Activated T-helper 2 cell treated with anti-CD3 and anti-CD28 coated beads, Interferon-gamma antibody, Interleukin-2, Interleukin-4, amounts not matched to agents 10 μg/mL and 5 μg/mL and 100 μg/mL, durations not matched to agents 14 hours and 24 hours and 36 hours (primary cell): Measurements from ENCODE around the gene PHAX. TPM values are rescaled to one million over a fixed set of nuclear protein-coding genes. Genes with fewer than 3 reads are reported as not detected.
"Not testable (repeated sequence)": the region's sequence is repeated elsewhere in the genome, so short reads cannot be mapped to it uniquely, and the experiment has no call there.

Experiments
- DNase-seq: peaks from one replicate; pipeline ENCODE4 v3.0.0; 2021; ENCODE audit warnings: low spot score
- H3K27ac Mint-ChIP-seq: one replicate; pipeline ENCODE4 v1.8.0; 2021; ENCODE audit warnings: mixed read lengths
- H3K27me3 Mint-ChIP-seq: one replicate; pipeline ENCODE4 v1.8.0; 2021; ENCODE audit warnings: low read depth, mixed read lengths
- H3K36me3 Mint-ChIP-seq: one replicate; pipeline ENCODE4 v1.8.0; 2021; ENCODE audit warnings: low read depth, mixed read lengths
- H3K4me1 Mint-ChIP-seq: one replicate; pipeline ENCODE4 v1.8.0; 2021; ENCODE audit warnings: low read depth, mixed read lengths
- H3K4me3 Mint-ChIP-seq: one replicate; pipeline ENCODE4 v1.8.0; 2021; ENCODE audit warnings: low read depth, mild to moderate bottlenecking, moderate library complexity, mixed read lengths
- H3K9me3 Mint-ChIP-seq: one replicate; pipeline ENCODE4 v1.8.0; 2021; ENCODE audit warnings: mixed read lengths
- intact Hi-C: fragments of 100-400 bp; cut with micrococcal nuclease; formaldehyde crosslinking; loops from one replicate; pipeline ENCODE4 v1.15.1; 2023
- total RNA-seq: library from RNA; stranded (reverse); gene quantifications from 2 replicates; pipeline ENCODE4 v1.2.3, GENCODE V29; 2022

Gene PHAX
- total RNA-seq, 1 donor from 2014 or later, result 45.3 TPM

- no peaks in the 10 kb centered on the region for H3K9me3 Mint-ChIP-seq
- no peak overlapping the region for H3K27ac Mint-ChIP-seq
- H3K4me1 Mint-ChIP-seq, result peaks cover 5% of the 10 kb centered on the region
- intact Hi-C loops, result no loop called here
- H3K27me3 Mint-ChIP-seq, result no peaks in the 10 kb centered on the region
- no peak overlapping the region for H3K4me3 Mint-ChIP-seq
- peaks cover 51% of the 10 kb centered on the region for H3K36me3 Mint-ChIP-seq
- no peak for DNase-seq
Observed at GRCh38 chr5:126615286-126615685, 14.5 kb downstream of the PHAX start.

- intact Hi-C loops, H3K4me1 Mint-ChIP-seq, H3K27me3 Mint-ChIP-seq, H3K27ac Mint-ChIP-seq, H3K9me3 Mint-ChIP-seq, H3K4me3 Mint-ChIP-seq, DNase-seq: not testable (repeated sequence)
- peaks cover 39% of the 10 kb centered on the region for H3K36me3 Mint-ChIP-seq
Observed at GRCh38 chr5:126617603-126618002, 16.9 kb downstream of the PHAX start.

DNA sequence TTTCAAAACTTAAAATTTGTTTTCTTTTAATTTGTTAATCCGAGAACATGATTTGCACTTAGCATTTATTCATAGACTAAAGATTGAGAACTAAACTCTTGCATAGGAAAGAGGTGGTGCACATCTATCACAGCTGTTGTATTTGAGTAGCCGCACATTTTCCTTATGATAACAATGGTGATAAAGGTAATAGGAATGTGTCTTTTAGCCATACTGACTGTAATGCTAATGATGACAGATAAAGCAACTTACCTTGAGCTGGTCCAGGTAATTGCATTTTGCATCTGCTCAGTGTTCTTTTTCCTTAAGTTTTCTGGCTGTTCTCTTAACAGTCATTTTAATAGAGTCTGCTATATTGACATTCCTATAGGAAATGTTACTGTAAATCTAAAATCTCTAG lies 19.0 kb downstream of the PHAX start:
- Mint-ChIP-seq H3K4me1 (peaks cover 9% of the 10 kb centered on the region), H3K4me3 (no peak overlapping the region), H3K27me3 (no peaks in the 10 kb centered on the region), H3K9me3 (no peaks in the 10 kb centered on the region), H3K27ac (no peak overlapping the region), H3K36me3 (peaks cover 45% of the 10 kb centered on the region)
- intact Hi-C loops, result no loop called here
- no peak for DNase-seq

DNA sequence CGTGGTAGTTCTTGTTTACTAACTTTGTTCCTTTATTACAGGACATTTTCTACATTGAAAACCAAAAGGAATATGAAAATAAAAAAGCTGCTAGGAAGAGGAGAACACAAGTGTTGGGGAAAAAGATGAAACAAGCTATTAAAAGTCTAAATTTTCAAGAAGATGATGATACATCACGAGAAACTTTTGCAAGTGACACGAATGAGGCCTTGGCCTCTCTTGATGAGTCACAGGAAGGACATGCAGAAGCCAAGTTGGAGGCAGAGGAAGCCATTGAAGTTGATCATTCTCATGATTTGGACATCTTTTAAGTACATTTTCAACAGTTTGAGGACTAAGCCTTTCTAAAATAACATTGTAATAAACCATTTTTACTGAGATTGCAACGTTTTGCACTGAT lies 23.8 kb downstream of the PHAX start:
- Mint-ChIP-seq H3K27ac (peak overlapping the region; percentile 75), H3K27me3 (no peaks in the 10 kb centered on the region), H3K9me3 (no peaks in the 10 kb centered on the region), H3K36me3 (peaks cover 40% of the 10 kb centered on the region), H3K4me3 (no peak overlapping the region), H3K4me1 (peaks cover 7% of the 10 kb centered on the region)
- DNase-seq, result no peak
- intact Hi-C loops, result no loop called here

GRCh38 chr5:126628102-126628501 lies 27.4 kb downstream of the PHAX start:
- H3K4me3 Mint-ChIP-seq, result no peak overlapping the region

DNA sequence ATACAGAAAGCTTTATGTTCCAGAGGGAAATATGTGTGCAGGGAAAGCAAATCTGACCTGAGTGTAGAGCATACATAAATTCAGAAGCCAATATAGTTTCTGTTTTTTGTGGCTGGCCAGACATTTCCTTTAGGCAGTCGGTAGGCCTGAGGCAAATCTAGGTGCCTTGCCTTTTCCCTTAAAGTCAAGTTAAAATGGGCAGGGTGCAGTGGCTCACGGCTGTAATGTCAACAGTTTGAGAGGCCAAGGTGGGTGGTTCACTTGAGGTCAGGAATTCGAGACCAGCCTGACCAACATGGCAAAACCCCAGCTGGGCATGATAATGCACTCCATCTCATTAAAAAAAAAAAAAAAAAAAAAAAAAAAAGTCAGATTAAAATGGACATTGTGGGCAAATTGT lies 31.2 kb downstream of the PHAX start:
- Mint-ChIP-seq H3K9me3 (no peaks in the 10 kb centered on the region), H3K4me1 (no peaks in the 10 kb centered on the region), H3K36me3 (no peaks in the 10 kb centered on the region), H3K27me3 (peaks cover 2% of the 10 kb centered on the region), H3K4me3 (no peak overlapping the region), H3K27ac (no peak overlapping the region)
- DNase-seq, result no peak
- intact Hi-C loops, result no loop called here

More at GRCh38 chr5:126628102-126628501, 27.4 kb downstream of the PHAX start:
- H3K27ac Mint-ChIP-seq, result no peak overlapping the region
- intact Hi-C loops, result no loop called here
- peaks cover 7% of the 10 kb centered on the region for H3K4me1 Mint-ChIP-seq
- DNase-seq, result no peak
- H3K36me3 Mint-ChIP-seq, result peaks cover 26% of the 10 kb centered on the region
- H3K27me3 Mint-ChIP-seq, result no peaks in the 10 kb centered on the region
- no peaks in the 10 kb centered on the region for H3K9me3 Mint-ChIP-seq

- H3K9me3 Mint-ChIP-seq, result no peaks in the 10 kb centered on the region
- H3K4me1 Mint-ChIP-seq, result no peaks in the 10 kb centered on the region
- H3K27me3 Mint-ChIP-seq, result peaks cover 2% of the 10 kb centered on the region
- H3K27ac Mint-ChIP-seq, result no peak overlapping the region
- no peaks in the 10 kb centered on the region for H3K36me3 Mint-ChIP-seq
- DNase-seq, result no peak
- no peak overlapping the region for H3K4me3 Mint-ChIP-seq
- intact Hi-C loops, result no loop called here
Observed at GRCh38 chr5:126633552-126633951, 32.8 kb downstream of the PHAX start.

- intact Hi-C loops, result no loop called here
- Mint-ChIP-seq H3K36me3 (no peaks in the 10 kb centered on the region), H3K4me1 (no peaks in the 10 kb centered on the region), H3K9me3 (no peaks in the 10 kb centered on the region), H3K4me3 (no peak overlapping the region), H3K27ac (no peak overlapping the region), H3K27me3 (peaks cover 2% of the 10 kb centered on the region)
- DNase-seq, result no peak
Observed at GRCh38 chr5:126635585-126635984, 34.8 kb downstream of the PHAX start.

DNA sequence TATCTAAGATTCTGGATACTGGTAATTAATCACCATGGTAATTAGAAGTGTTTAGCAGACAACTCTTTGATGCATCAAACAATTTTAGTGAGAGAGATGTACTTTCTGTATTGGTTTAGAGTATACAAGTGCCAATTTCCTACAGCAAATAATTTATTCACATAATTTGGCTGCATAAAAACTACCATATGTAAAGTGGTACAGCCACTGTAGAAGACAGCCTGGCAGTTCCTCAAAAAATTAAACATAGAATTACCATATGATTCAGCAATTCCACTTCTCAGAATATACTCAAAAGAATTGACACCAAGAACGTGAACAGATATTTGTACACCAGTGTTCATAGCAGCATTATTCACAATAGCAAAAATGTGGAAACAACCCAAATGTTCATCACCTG lies 36.2 kb downstream of the PHAX start:
- H3K9me3 Mint-ChIP-seq, result no peaks in the 10 kb centered on the region
- H3K27me3 Mint-ChIP-seq, result peaks cover 2% of the 10 kb centered on the region
- H3K4me3 Mint-ChIP-seq, result no peak overlapping the region
- no peak overlapping the region for H3K27ac Mint-ChIP-seq
- no peaks in the 10 kb centered on the region for H3K36me3 Mint-ChIP-seq
- no peak for DNase-seq
- H3K4me1 Mint-ChIP-seq, result peaks cover 2% of the 10 kb centered on the region
- intact Hi-C loops, result no loop called here

DNA sequence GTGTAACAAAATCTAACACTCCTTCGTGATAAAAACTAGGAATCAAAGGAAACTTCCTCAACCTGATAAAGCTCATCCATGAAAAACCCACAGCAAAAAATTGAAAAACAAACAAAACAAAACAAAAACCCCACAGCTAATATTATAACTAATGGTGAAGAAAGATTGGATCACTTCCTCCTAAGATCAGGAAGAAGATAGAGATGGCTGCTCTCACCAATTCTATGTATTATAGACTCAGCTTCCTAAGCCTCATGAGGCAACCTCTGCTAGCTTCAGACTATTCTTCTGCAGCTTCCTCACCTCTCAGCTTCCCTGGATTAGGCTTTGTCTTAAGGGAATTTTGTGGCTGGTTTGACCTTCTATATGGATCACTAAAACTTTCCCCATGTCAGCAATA lies 40.1 kb downstream of the PHAX start:
- H3K4me1 Mint-ChIP-seq, result peaks cover 2% of the 10 kb centered on the region
- H3K4me3 Mint-ChIP-seq, result no peak overlapping the region
- peaks cover 7% of the 10 kb centered on the region for H3K9me3 Mint-ChIP-seq
- H3K36me3 Mint-ChIP-seq, result no peaks in the 10 kb centered on the region
- no peak for DNase-seq
- peaks cover 6% of the 10 kb centered on the region for H3K27me3 Mint-ChIP-seq
- H3K27ac Mint-ChIP-seq, result no peak overlapping the region
- intact Hi-C loops, result no loop called here

- Mint-ChIP-seq H3K36me3 (no peaks in the 10 kb centered on the region), H3K27me3 (peaks cover 3% of the 10 kb centered on the region), H3K27ac (no peak overlapping the region), H3K9me3 (peaks cover 7% of the 10 kb centered on the region), H3K4me1 (peaks cover 2% of the 10 kb centered on the region), H3K4me3 (no peak overlapping the region)
- intact Hi-C loops, result no loop called here
- DNase-seq, result no peak
Observed at GRCh38 chr5:126641387-126641786, 40.6 kb downstream of the PHAX start.

- Mint-ChIP-seq H3K4me1 (peaks cover 2% of the 10 kb centered on the region), H3K27me3 (peaks cover 5% of the 10 kb centered on the region), H3K9me3 (peaks cover 7% of the 10 kb centered on the region), H3K36me3 (no peaks in the 10 kb centered on the region), H3K27ac (no peak overlapping the region), H3K4me3 (no peak overlapping the region)
- no peak for DNase-seq
- intact Hi-C loops, result no loop called here
Observed at GRCh38 chr5:126645132-126645531, 44.4 kb downstream of the PHAX start.

- Mint-ChIP-seq H3K36me3 (no peaks in the 10 kb centered on the region), H3K4me3 (no peak overlapping the region), H3K4me1 (no peaks in the 10 kb centered on the region), H3K27me3 (peaks cover 17% of the 10 kb centered on the region), H3K9me3 (peaks cover 7% of the 10 kb centered on the region), H3K27ac (no peak overlapping the region)
- DNase-seq, result no peak
- intact Hi-C loops, result no loop called here
Observed at GRCh38 chr5:126647071-126647470, 46.3 kb downstream of the PHAX start.

DNA sequence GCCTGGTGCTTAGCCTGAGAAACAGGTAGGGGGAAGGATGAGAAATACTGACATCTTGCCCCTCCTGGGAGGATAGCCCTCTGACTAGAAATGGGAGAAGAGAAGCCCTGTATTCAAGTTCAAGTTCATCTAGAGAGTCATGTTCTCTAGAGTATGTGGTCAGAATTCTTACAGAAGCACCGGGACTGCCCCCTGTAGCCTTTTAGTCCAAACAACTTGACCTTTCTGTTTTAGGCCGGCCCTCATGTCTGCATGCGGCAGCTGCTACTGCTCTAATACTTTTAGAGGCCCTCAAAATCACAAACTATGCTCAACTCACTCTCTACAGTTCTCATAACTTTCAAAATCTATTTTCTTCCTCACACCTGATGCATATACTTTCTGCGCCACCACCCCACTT lies 47.7 kb downstream of the PHAX start:
- Mint-ChIP-seq H3K9me3 (peaks cover 7% of the 10 kb centered on the region), H3K27me3 (peaks cover 17% of the 10 kb centered on the region), H3K27ac (no peak overlapping the region), H3K4me1 (no peaks in the 10 kb centered on the region), H3K36me3 (no peaks in the 10 kb centered on the region), H3K4me3 (no peak overlapping the region)
- no peak for DNase-seq
- intact Hi-C loops, result no loop called here
